Left hindlimb (tissue), 1 donor: ENCODE measurements around the gene VSTM1.
"Not testable (repeated sequence)": the region's sequence is repeated elsewhere in the genome, so short reads cannot be mapped to it uniquely, and the experiment has no call there.

Experiments used
- DNase-seq: peaks from one replicate; pipeline ENCODE4 v3.0.0-alpha.2; 2018

VSTM1 gene

DNA sequence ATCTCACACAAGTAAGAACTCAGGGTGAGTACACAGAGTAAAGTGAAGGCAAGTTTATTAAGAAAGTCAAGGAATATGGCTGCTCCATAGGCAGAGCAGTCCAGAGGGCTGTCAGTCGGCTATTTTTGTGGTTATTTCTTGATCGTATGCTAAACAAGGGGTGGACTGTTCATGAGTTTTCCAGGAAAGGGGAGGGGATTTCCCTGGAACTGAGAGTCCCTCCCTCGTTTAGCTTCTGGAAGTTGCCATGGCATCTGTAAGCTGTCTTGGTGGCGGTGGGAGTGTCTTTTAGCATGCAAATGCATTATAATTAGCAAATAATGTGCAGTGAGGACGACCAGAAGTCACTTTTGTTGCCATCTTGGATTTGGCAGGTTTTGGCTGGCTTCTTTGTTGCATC lies 5.8 kb upstream of the VSTM1 start:
- no peak for DNase-seq

DNA sequence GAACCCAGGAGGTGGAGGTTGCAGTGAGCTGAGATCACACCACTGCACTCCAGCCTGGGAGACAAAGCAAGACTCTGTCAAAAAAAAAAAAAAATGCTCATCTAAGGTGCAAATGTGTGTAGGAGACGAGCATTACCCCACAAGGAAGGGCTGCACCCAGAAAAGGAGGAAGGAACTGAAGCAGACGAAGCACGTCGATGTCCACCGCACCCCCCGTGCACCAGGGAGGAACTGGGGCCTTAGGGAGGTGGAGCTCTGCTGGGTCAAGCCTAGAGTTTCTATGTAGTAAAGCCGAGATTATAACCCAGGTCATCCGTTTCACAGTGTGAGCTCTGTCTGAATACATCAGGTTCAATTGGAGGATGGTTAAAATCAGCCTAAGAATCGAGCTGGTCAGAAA lies 1.1 kb downstream of the VSTM1 start:
- DNase-seq: no peak

DNA sequence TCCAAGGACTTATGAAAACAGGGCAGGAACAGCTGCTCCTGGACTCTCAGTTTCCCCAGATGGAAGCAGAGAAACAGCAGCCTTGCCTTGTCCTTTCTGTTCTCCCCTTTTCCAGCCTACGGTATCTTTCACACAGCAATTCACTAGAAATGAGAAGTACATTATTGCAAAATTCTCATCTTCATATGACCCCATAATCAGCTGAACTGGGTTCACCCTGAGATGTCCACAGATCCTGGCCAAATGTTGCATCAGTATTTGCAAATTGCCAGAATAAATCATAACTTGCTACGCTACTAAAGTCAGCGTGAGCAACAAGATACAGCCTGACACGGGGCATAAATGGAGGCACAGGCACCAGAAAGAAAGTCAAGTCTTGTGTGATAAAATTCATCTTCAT lies 16.1 kb downstream of the VSTM1 start:
- DNase-seq: no peak

DNA sequence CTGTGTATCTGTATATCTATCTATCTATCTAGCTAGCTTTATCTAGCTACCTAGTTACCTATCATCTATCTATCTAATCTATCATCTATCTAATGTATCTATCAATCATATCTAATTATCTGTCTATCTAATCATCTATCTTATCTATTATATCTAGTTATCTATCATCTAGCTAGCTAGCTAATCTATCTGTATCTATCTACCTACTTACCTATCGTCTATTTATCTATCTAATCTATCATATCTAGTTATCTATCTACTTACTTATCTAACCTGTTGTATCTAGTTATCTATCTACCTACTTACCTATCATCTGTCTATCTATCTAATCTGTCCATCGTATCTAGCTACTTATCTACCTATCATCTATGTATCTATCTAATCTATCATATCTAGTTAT lies 17.9 kb downstream of the VSTM1 start:
- no peak for DNase-seq

DNA sequence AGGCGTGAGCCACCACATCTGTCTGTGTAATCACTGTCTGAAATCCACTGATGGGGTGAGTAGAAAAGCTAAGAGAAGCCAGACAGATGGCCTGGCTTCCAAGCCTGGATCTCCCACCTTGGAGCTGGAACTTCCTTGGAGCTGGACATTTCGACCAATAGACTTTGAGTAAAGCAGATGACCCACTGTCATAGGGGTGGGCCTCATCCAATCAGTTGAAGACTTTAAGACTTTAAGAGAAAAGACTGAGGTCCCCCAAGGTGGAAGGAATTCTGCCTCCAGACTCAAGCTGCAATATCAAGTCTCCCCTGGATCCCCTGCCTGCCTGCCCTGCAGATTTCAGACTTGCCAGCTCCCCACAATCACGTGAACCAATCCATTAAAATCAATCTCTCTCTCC lies 20.7 kb downstream of the VSTM1 start:
- no peak for DNase-seq

GRCh38 chr19:54041969-54042606 lies 21.6 kb downstream of the VSTM1 start:
- no peak for DNase-seq

DNA sequence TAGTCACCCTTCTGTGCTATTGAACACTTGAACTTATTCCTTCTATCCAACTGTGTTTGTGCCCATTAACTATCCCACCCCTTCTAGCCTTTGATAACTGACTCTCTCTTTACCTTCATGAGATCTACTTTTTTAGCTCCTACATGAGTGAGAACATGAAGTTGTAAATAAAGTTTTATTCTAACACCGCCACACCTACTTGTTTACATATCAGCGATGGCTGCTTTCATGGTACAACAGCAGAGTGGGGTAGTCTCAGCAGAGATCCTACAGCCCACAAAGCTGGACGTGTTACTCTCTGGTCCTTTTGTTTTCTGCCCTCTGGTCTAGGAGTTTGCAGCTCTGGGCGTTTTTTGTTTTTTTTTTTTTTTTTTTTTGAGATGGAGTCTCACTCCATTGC lies 23.7 kb downstream of the VSTM1 start:
- DNase-seq: no peak

DNA sequence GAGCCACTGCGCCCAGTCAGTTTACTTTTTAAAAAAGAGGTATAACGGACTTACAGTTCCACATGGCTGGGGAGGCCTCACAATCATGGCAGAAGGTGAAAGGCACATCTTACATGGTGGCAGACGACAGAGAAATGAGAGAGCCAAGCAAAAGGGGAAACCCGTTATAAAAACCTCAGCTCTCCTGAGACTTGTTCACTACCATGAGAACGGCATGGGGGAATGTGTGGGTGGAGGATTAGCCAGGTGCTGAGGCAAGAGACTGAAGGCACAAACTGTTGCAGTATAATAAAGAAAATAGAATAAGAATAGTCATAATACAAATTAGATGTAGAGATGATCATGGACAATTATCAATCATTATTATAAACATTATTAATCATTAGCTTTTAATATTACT lies 27.2 kb downstream of the VSTM1 start:
- DNase-seq: not testable (repeated sequence)

DNA sequence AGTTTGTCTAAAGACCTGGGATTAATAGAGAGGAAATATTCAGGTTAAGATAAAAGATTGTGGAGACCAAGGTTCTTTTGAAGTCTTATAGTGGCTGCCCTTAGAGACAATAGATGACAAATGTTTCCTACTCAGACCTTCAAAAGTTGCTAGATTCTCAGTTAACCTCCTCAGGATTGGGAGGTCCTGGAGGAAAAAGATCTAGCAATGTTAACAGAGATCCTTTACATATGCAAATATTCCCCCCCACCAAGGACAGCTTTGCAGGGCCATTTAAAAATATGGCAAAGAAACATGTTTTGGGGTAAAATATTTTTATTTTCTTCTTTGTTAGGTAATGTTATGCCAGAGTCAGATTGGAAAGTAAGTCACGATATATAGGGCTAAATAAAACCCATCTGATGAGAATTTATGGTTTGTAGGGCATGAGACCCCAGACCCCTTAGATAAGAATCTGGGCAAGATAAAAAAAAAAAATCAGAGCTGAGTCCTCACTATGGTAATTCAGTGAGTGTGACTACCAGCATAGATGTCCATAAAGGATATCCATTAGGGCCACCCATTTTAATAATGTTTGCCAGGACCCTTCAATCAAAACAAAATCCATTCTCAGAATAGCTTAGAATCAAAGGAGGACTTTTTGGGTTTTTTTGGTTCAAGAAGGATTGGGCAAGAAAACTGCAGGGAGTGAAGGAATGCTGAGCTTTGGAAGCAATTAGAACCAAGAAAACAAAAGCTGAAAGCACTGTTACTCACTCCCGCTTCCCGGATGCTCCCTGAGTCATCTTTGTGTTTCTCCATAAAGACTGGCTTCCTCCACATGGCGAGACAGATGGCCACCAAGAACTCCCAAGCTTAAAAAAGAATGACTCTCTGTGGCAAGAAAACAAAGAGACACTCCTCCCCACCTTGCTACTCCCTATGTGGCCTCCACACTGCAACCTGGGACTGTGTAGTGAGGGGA lies 28.2 kb downstream of the VSTM1 start:
- no peak for DNase-seq

- DNase-seq: no peak
Observed at GRCh38 chr19:54030895-54031586, 32.7 kb downstream of the VSTM1 start.

GRCh38 chr19:54029930-54030490 lies 33.7 kb downstream of the VSTM1 start:
- DNase-seq: no peak

DNA sequence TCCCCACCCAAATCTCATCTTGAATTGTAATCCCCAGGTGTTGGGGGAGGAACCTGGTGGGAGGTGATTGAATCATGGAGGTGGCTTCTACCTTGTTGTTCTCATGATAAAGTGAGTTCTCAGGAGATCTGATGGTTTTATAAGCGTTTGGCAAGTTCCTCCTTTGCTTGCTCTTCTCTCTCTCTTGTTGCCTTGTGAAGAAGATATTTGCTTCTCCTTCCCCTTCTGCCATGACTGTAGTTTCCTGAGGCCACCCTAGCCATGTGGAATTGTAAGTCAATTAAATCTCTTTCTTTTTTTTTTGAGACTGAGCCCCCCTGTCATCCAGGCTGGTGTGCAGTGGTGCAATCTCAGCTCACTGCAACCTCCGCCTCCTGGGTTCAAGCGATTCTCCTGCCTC lies 34.4 kb downstream of the VSTM1 start:
- no peak for DNase-seq

DNA sequence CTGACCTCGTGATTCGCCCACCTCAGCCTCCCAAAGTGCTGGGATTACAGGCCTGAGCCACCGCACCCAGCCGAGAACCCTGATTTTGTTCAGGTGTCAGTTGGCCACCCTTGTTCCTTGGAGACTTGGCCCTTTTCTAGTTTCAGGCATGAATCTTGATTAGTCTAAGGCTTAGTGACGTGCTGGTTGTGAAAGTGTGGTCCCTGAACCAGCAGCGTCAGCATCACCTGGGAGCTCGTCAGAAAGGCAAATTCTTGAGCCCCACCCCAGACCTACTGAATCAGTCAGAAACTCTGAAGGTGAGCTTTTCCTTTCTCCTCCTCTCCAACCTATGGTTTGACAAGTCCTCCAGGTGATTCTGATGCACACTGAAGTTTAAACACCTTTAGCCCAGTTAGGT lies 37.0 kb downstream of the VSTM1 start:
- no peak for DNase-seq

DNA sequence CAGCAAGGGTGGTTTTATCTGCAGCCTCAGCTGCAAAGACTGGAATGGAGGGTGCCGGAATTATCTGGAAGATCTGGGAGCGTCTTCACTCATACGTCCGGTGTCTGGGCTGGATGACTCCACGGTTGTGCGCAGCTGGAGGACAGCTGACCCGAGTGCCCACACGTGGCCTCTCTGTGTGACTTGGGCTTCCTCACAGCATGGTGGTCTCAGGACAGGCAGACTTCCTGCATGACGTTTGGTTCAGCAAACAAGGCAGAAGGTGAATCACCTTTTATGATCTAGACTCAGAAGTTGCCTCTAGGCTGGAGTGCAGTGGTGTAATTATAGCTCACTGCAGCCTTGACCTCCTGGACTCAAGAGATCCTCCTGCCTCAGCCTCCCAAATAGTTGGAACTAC lies 39.0 kb downstream of the VSTM1 start:
- no peak for DNase-seq

DNA sequence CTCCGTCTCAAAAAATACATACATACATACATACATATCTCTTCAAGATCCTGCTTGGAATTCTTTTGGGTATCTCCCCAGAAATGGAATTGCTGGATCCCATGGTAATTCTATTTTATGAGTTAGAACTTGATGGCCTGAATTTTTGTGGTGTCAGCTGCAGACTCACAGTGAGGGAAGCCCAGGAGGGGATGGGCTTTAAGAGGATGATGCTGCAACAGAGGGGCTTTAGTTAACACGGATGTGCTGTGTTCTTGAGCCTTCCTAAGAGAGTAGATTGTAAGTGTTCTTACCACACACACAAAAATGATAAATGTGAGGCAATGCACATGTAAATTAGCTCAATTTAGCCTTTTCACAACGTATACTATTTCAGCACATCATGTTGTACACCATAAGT lies 40.5 kb downstream of the VSTM1 start:
- no peak for DNase-seq

- no peak for DNase-seq
Observed at GRCh38 chr19:54021932-54022331, 41.8 kb downstream of the VSTM1 start.

GRCh38 chr19:54021363-54021762 lies 42.3 kb downstream of the VSTM1 start:
- no peak for DNase-seq

DNA sequence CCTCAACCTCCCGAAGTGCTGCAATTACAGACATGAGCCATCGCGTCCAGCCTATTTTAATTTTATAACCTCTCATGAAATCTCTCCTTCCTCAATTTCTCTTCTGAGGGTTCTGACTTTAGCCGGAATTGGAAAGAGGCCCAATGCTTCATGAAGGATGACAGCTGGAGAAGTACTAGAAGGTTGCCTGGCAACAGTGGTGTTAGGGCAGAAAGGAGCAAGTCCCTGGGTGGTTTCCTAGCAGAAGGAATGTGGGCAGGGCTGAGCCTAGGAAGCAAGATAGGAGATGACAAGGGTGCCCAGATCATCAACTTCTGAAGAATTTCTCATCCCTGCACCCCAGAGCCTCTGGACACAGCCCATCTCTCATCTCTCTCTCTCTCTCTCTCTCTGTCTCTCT lies 46.4 kb downstream of the VSTM1 start:
- no peak for DNase-seq

DNA sequence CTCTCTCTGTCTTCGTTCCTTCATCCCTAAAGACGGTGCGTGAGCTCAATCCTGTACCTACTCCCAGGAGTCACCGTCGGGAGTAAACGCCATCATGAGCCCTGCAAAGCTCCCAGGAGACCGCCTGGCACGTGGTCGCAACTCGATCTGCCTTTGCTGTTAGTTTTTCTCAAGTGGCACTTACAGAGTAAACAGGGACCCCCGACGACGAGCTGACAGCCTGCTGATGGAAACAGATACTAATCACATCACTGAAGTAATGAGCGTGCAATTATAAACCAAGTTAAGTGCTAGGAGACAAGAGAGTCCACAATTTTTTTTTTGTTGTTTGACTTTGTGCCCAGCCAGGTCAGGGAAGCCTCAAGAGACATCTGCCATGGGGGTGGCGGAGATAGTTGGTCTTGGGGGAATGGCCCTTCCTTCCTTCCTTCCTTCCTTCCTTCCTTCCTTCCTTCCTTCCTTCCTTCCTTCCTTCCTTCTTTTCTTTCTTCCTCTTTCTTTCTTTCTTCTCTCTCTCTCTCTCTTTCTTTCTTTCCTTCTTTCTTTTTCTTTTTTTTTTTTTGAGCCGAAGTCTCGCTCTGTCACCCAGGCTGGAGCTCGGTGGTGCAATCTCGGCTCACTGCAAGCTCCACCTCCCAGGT lies 48.7 kb downstream of the VSTM1 start:
- DNase-seq: no peak

GRCh38 chr19:54013866-54014265 lies 49.8 kb downstream of the VSTM1 start:
- DNase-seq: no peak

DNA sequence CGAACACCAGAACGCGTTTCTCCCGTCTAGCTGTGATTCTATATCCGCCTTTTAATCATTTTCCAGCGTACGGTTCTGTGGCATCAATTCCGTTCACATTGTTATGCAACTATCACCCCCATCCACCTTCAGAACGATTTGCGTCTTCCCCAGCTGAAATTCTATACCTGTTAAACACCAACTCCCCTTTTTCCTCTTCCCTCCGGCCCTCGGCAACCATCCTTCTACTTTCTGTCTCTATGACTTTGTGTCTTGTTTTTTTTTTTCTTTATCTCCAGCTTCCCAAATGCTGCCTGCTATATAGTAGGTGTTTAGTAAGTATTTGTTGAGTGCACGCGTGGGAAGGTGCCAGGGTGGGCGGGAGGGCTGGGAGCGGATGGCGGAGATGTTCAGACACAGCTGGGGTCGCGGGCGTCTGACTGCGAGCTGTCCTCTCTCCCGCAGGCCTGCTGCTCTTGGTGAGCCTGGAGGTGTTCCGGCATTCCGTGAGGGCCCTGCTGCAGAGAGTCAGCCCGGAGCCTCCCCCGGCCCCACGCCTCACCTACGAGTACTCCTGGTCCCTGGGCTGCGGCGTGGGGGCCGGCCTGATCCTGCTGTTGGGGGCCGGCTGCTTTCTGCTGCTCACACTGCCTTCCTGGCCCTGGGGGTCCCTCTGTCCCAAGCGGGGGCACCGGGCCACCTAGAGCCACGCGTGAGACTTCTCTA lies 52.0 kb downstream of the VSTM1 start:
- DNase-seq: no peak

GRCh38 chr19:54010474-54010873 lies 53.2 kb downstream of the VSTM1 start:
- DNase-seq: no peak
